ENCODE data around the gene MIP.
"Not testable (repeated sequence)": the region's sequence is repeated elsewhere in the genome, so short reads cannot be mapped to it uniquely, and the experiment has no call there.

The MIP gene

DNA sequence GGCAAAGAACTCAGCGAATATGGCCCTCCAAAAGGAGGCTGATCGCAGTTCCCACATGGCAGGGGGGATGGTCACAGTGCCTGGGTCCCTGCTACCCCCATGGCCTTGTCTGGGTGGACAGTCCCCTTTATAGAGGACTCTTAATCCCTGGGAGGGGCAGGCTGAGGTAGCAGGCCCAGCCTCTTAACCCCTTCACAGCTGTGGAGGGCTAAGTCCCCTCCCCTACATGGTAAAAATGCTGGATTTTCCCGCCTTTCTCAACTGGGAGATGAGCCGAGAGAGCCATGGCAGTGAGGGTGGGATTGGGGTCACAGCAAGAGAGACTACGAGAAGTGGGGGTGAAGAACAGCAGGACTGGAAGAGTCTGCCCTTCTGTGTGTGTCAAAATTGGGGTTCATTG, at the start of gene MIP:
TSS of gene MIP (minus strand) at position 101 of the 400 bp plus-strand sequence. CDS start at position 57, 44 bp downstream.
- no peak for DNase-seq

- DNase-seq, result not testable (repeated sequence)
Observed at GRCh38 chr12:56499879-56500278, 45.4 kb upstream of the MIP start.

- DNase-seq, result not testable (repeated sequence)
Observed at GRCh38 chr12:56499452-56499851, 45.0 kb upstream of the MIP start.

- not testable (repeated sequence) for DNase-seq
Observed at GRCh38 chr12:56498126-56498902, 43.9 kb upstream of the MIP start.

DNA sequence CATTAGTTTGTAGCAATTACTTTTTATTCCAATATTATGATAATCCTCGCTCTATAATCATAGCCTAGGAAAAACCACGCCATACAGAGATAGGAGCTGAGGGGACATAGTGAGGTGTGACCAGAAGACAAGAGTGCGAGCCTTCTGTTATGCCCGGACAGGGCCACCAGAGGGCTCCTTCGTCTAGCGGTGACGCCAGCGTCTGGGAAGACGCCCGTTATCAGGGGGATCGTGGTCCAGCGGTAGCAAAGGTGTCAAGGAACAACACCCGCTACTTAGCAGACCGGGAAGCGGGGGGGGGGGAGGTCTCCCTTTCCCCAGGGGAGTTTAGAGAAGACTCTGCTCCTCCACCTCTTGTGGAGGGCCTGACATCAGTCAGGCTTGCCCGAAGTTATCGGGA, 42.2 kb upstream of the MIP start:
- peak in 1 of 2 experiments; percentile 22 for DNase-seq

DNA sequence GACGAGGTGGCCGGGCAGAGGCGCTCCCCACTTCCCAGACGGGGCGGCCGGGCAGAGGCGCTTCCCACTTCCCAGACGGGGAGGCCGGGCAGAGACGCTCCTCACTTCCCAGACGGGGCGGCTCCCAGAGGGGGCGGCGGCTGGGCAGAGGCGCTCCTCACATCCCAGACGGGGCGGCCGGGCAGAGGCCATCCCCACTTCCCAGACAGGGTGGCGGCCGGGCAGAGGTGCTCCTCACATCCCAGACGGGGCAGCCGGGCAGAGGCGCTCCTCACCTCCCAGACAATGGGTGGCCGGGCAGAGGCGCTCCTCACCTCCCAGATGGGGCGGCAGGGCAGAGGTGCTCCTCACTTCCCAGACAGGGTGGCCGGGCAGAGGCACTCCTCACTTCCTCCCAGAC, 40.0 kb upstream of the MIP start:
- DNase-seq, result not testable (repeated sequence)

DNA sequence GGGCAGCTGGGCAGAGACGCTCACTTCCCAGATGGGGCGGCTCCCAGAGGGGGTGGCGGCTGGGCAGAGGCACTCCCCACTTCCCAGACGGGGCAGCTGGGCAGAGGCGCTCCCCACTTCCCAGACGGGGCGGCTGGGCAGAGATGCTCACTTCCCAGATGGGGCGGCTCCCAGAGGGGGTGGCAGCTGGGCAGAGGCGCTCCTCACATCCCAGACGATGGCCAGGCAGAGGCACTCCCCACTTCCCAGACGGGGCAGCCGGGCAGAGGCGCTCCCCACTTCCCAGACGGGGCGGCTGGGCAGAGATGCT, 39.6 kb upstream of the MIP start:
- not testable (repeated sequence) for DNase-seq

DNA sequence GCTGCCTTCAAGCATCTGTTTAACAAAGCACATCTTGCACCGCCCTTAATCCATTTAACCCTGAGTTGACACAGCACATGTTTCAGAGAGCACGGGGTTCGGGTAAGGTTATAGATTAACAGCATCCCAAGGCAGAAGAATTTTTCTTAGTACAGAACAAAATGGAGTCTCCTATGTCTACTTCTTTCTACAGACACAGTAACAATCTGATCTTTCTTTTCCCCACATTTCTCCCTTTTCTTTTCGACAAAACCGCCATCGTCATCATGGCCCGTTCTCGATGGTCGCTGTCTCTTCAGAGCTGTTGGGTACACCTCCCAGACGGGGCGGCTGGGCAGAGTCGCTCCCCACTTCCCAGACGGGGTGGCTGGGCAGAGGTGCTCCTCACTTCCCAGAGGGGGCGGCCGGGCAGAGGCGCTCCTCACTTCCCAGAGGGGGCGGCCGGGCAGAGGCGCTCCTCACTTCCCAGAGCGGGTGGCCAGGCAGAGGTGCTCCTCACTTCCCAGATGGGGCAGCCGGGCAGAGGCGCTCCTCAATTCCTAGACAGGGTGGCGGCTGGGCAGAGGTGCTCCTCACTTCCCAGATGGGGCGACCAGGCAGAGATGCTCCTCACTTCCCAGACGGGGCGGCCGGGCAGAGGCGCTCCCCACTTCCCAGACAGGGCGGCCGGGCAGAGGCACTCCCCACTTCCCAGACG, 39.1 kb upstream of the MIP start:
- DNase-seq, result not testable (repeated sequence)

DNA sequence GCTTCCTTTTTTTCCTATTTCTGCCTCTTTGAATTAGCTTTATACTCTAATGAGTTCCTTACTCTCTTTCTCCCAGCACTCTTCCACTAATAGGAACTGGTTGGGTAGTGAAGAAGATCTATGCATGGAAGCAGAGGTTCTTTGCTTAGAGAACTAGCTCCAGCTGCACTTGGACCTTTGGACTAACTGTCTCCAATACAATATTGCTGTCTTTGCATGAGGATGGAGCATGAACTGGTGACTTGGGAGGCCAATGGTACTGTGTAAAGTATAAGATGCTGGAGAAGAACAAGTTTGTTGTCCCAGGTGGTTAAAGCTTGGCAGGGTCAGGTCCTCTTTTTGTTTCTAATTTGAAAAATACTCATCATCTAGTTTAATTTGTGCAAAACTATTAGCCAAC, 35.9 kb upstream of the MIP start:
- DNase-seq, result no peak

GRCh38 chr12:56488041-56488955, 33.8 kb upstream of the MIP start, which contains the start of gene GLS2:
GLS2 (minus strand) TSS chr12:56488161; CDS start chr12:56488118, 43 bp downstream.
- DNase-seq, result peak; percentile 65 to 88

GRCh38 chr12:56487448-56488040, 33.1 kb upstream of the MIP start:
- peak in 1 of 2 experiments; percentile 56 for DNase-seq

DNA sequence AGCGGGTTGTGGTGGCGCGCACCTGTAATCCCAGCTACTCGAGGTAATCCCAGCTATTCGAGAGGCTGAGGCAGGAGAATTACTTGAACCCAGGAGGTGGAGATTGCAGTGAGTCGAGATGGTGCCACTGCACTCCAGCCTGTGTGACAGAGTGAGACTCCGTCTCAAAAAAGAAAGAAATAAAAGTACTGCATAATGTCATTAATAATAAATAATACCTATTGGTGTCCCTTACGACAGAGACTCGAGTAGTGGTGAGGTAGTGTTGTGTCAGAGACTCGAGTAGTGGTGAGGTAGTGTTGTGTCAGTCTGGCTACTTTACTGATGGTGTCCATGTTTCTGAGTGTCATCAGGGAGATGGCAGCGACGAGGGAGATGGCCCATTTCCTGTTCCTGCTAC, 32.2 kb upstream of the MIP start:
- DNase-seq, result no peak

DNA sequence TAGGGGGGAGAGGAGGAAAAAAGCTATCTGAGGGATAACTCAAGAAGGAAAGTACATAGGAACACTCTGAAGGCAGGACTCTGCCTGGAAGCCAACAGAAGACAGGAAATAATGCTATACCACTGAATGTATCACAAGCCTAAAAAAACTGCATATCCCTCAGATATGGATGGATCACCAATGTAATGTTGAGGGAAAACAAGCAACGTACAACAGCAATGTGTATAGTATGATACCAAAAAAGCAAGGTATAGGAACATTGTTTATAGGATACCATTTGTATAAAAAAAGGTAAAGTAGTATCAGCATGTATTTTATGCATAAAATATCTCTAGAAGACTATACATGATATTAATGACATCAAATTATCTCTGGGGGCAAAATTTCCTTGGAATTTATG, 30.1 kb upstream of the MIP start:
- no peak for DNase-seq

DNA sequence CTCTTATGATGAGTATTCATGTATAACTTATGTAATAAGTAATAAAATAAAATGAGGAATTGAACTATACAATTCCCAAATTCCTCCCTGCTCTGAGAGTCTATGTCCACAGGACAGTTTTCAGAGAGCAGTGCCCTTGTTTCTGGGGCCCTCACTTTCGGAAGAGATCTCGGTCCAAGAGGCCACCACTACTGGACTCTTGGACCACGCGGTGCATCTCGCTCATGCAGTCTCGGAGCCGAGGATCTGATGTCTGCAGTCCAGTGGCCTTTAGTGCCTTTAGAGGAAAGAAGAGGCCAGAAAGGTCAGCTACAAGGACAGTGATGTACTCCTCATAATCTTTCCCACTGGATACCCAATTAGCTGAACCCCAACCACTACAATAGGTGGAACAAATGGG, 25.2 kb upstream of the MIP start:
- no peak for DNase-seq

DNA sequence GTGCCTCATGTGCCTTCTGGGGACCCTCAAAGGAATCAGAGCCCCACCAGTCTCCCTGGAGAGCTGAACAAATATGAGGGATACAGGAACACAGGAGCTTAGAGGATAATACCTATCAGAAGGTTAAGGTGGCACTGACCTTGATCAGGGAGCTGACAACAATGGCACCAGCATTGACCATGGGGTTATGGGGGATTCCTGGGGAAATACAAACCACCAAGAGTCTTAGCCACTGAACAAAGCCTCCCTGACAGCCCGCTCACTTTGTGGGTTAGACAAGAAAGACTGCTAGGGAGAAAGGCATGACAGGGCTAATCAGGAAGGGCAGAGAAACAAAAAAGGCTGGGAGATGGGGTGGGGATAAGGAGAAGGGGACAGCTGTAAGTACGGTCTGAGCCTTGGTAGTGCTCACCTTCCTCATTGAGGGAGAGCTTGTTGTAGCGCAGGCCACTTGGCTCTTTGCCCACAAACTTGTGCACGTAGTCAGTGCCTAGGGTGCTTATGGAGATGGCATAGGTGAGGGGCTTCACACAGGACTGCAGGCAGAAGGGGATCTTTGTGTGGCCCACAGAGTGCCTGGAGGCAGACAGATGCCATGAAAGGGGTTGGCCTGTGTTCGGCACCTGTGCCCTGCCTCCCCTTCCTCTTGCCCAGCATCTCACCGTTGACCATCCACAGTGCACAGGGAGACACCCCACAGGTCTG, 23.2 kb upstream of the MIP start:
- no peak for DNase-seq

DNA sequence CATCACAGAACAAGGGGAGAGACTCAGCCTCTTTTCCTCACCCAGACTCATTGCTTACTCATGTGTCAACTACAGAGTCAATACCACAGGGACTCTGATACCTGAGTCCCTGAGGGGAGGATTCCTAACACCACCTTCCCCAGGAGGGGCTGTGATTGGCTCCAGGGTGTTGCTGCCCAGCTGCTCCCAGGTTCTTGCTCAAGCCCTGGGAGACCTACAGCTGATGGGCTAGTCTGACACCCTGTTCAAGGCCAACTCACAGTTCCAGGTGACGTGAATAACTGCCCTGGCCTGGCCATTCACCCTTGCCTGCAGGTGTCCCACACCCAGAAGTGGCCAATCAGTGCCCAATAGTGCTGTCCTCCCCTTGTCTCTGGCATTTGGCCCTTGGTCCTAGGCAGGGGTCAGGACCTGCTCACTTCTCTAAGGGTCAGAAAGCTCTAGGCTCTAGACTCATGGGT, 22.5 kb upstream of the MIP start:
- DNase-seq, result no peak

DNA sequence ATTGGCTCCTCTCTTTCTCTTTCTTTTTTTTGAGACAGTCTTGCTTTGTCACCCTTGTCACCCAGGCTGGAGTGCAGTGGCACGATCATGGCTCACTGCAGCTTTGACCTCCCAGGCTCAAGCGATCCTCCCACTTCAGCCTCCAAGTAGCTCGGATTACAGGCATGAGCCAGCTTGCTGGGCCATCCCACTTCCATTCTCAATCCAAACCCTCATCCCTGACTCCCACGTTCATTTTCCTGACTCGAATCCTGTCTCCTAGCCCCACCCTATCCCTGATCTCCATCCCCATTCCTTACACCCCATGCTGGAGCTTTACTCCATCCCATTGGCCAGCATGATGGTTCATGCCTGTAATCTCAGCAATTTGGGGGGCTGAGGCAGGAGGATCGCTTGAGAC, 21.7 kb upstream of the MIP start:
- no peak for DNase-seq

GRCh38 chr12:56474389-56474788, 19.9 kb upstream of the MIP start:
- DNase-seq, result no peak

DNA sequence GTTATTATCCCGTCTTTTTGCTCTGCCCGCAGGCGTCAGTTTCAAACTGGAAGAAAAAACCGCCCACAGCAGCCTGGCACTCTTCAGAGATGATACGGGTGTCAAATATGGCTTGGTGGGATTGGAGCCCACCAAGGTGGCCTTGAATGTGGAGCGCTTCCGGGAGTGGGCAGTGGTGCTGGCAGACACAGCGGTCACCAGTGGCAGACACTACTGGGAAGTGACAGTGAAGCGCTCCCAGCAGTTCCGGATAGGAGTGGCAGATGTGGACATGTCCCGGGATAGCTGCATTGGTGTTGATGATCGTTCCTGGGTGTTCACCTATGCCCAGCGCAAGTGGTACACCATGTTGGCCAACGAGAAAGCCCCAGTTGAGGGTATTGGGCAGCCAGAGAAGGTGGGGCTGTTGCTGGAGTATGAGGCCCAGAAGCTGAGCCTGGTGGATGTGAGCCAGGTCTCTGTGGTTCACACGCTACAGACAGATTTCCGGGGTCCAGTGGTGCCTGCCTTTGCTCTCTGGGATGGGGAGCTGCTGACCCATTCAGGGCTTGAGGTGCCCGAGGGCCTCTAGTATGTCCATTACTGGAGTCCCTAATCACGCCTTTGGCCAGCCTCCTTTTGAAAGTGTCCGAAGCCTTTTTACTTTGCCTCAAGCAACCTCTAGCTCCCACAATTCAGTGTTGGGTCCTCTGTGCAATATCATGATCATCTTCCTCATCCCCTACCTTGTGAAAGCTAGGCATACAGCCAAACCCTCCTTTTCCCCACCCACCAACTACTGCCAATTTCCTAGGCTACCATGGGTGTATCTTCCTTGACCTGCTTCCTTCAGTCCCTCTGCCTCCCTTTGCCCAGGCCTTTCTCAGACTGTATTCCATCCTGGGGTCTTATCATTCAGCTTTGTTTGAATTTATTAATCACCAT, 14.8 kb upstream of the MIP start:
- no peak for DNase-seq

- DNase-seq, result peak; percentile 82 to 93
Observed at GRCh38 chr12:56468216-56469006, 14.0 kb upstream of the MIP start, which contains the start of gene SPRYD4. SPRYD4 (plus strand) TSS chr12:56468578; CDS start chr12:56468592, 14 bp downstream.
